ENCODE results near the gene DOCK2. TPM values are rescaled to one million over a fixed set of nuclear protein-coding genes. Genes with fewer than 3 reads are reported as not detected.
A peak's percentile ranks its signal among the peaks of the same experiment; 100 is the strongest.
"Not testable (repeated sequence)": the region's sequence is repeated elsewhere in the genome, so short reads cannot be mapped to it uniquely, and the experiment has no call there.

Gene DOCK2
- total RNA-seq, 1 experiment from 2014 or later: 0.20 TPM

DNA sequence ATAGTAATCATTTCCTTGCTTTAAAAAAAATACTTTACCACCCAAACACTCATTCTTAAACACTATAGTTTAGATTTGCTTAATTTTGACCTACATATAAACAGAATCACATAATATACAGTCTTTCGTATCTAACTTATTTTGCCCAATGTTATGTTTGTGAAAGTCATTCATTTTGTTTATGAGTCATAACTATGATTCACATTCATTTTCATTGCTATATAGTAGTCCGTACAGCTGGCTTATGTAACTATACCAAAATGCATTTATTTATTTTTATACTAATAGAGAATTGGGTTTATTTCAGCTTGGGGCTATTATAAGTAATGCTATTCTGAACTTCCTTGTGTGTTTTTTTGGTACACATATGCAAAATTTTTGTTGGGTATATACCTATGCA is 434.7 kb downstream of the DOCK2 start:
- no peaks in the 10 kb centered on the region for H3K36me3 ChIP-seq
- H3K9me3 ChIP-seq (replicated peaks): no peaks in the 10 kb centered on the region
- DNase-seq: no peak
- H3K4me1 ChIP-seq: no peaks in the 10 kb centered on the region
- peaks cover 4% of the 10 kb centered on the region; the same call in 1 of the 2 replicates for H3K27me3 ChIP-seq
- no peak overlapping the region for H3K4me3 ChIP-seq
- H3K27ac ChIP-seq: no peak overlapping the region

GRCh38 chr5:170075696-170076095 is 438.6 kb downstream of the DOCK2 start:
- Histone ChIP-seq H3K36me3 (no peaks in the 10 kb centered on the region), H3K4me3 (no peak overlapping the region), H3K4me1 (no peaks in the 10 kb centered on the region), H3K27me3 (peaks cover 4% of the 10 kb centered on the region; the same call in 1 of the 2 replicates), H3K27ac (no peak overlapping the region), H3K9me3 (replicated peaks) (no peaks in the 10 kb centered on the region)
- DNase-seq: peak; percentile 16 to 40

DNA sequence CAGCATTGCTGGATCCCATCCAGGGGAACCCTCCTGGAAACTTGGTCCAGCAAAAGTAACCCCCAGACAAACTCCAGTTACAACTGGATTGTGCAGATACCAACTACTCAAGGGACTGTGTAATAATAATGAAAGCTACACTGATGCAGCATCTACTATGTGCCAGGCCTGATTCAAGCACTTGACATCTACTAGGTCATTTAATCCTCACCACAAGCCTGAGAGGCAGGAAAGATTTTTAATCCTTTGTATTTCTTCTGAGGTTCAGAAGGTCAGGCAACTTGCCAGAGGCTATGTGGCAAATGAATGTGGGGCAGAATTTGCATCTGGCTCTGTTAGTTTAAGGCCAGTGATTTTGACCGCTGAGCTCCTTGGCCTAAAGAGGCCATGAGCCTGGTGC is 439.1 kb downstream of the DOCK2 start:
- Histone ChIP-seq H3K4me3 (no peak overlapping the region), H3K9me3 (replicated peaks) (no peaks in the 10 kb centered on the region), H3K36me3 (no peaks in the 10 kb centered on the region), H3K27ac (no peak overlapping the region), H3K27me3 (peaks cover 4% of the 10 kb centered on the region; the same call in 1 of the 2 replicates), H3K4me1 (no peaks in the 10 kb centered on the region)
- DNase-seq: peak in 1 of 2 experiments; percentile 8

- Histone ChIP-seq H3K4me3 (no peak overlapping the region), H3K27ac (no peak overlapping the region), H3K9me3 (replicated peaks) (no peaks in the 10 kb centered on the region), H3K36me3 (no peaks in the 10 kb centered on the region), H3K4me1 (no peaks in the 10 kb centered on the region), H3K27me3 (peaks cover 4% of the 10 kb centered on the region; the same call in 1 of the 2 replicates)
- no peak for DNase-seq
Measured at GRCh38 chr5:170076739-170077138, 439.7 kb downstream of the DOCK2 start.

- H3K36me3 ChIP-seq: no peaks in the 10 kb centered on the region
- no peak for DNase-seq
- no peaks in the 10 kb centered on the region for H3K9me3 ChIP-seq (replicated peaks)
- no peak overlapping the region for H3K27ac ChIP-seq
- no peak overlapping the region for H3K4me3 ChIP-seq
- no peaks in the 10 kb centered on the region for H3K4me1 ChIP-seq
- H3K27me3 ChIP-seq: peaks cover 4% of the 10 kb centered on the region; the same call in 1 of the 2 replicates
Measured at GRCh38 chr5:170077526-170077925, 440.5 kb downstream of the DOCK2 start.

DNA sequence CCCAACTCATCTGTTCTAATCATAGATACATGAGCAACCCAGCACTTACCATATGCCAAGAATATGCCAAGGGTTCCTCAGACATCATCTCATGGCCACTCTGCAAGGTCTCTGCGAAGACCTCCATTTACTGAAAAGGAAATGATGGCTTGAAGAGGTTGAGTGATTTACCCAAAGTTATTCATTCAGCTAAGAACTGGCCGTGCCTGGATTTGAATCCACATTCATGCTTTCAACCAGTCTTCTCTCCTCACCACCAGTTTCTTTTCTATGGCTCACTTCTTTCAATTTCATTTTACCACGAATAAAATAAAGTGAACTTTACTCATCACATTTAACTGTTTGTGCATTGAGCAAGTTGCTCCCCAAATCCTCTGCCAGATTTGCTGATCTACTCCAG is 441.4 kb downstream of the DOCK2 start:
- no peak overlapping the region for H3K4me3 ChIP-seq
- DNase-seq: no peak
- no peak overlapping the region for H3K27ac ChIP-seq
- peaks cover 4% of the 10 kb centered on the region; the same call in 1 of the 2 replicates for H3K27me3 ChIP-seq
- H3K36me3 ChIP-seq: no peaks in the 10 kb centered on the region
- no peaks in the 10 kb centered on the region for H3K4me1 ChIP-seq
- H3K9me3 ChIP-seq (replicated peaks): no peaks in the 10 kb centered on the region

DNA sequence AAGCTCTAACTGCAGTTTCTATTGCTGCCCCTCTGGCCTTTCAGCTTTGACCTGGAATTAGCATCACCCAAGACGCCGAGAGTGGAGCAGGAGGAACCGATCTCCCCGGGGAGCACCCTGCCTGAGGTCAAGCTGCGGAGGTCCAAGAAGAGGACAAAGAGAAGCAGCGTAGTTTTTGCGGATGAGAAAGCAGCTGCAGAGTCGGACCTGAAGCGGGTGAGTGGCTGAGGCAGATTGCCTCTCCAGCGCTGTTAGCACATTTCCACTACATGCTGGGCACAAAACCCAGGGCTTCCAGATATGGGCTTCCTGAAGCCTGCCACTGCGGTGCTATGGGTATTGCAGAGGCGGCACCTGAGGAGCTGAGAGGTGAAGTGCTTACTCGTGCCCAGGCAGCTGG is 441.9 kb downstream of the DOCK2 start:
- no peak for DNase-seq
- Histone ChIP-seq H3K27ac (no peak overlapping the region), H3K36me3 (no peaks in the 10 kb centered on the region), H3K4me1 (no peaks in the 10 kb centered on the region), H3K27me3 (peaks cover under 1% of the 10 kb centered on the region; the same call in 1 of the 2 replicates), H3K4me3 (no peak overlapping the region), H3K9me3 (replicated peaks) (no peaks in the 10 kb centered on the region)

- Histone ChIP-seq H3K27me3 (no peaks in the 10 kb centered on the region), H3K9me3 (replicated peaks) (no peaks in the 10 kb centered on the region), H3K4me3 (no peak overlapping the region), H3K4me1 (no peaks in the 10 kb centered on the region), H3K36me3 (no peaks in the 10 kb centered on the region), H3K27ac (no peak overlapping the region)
- no peak for DNase-seq
Measured at GRCh38 chr5:170080217-170080616, 443.1 kb downstream of the DOCK2 start.

- no peak for DNase-seq
- no peaks in the 10 kb centered on the region for H3K9me3 ChIP-seq (replicated peaks)
- H3K27ac ChIP-seq: no peak overlapping the region
- no peak overlapping the region for H3K4me3 ChIP-seq
- H3K4me1 ChIP-seq: no peaks in the 10 kb centered on the region
- H3K27me3 ChIP-seq: no peaks in the 10 kb centered on the region
- no peaks in the 10 kb centered on the region for H3K36me3 ChIP-seq
Measured at GRCh38 chr5:170080786-170081445, 443.8 kb downstream of the DOCK2 start.

DNA sequence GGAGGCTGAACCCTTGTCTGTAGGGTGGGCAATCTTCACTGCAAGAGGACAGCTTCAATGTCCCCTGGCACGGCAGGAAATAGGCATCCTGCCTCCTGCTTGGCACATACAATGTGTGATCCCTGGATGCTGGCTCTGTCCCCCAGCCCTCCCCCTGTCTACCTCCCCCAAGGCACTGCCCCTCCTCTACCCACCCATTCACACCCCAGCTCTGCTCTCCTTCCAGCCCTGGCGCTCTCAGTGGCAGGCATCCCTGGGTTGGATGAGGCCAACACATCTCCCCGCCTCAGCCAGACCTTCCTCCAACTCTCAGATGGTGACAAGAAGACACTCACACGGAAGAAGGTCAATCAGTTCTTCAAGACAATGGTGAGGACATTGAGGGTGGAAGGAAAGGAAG is 444.5 kb downstream of the DOCK2 start:
- no peak for DNase-seq
- no peaks in the 10 kb centered on the region for H3K4me1 ChIP-seq
- no peak overlapping the region for H3K27ac ChIP-seq
- no peaks in the 10 kb centered on the region for H3K27me3 ChIP-seq
- no peaks in the 10 kb centered on the region for H3K9me3 ChIP-seq (replicated peaks)
- no peak overlapping the region for H3K4me3 ChIP-seq
- H3K36me3 ChIP-seq: no peaks in the 10 kb centered on the region

GRCh38 chr5:170082701-170083100 is 445.6 kb downstream of the DOCK2 start:
- Histone ChIP-seq H3K27ac (no peak overlapping the region), H3K4me1 (no peaks in the 10 kb centered on the region), H3K9me3 (replicated peaks) (no peaks in the 10 kb centered on the region), H3K4me3 (no peak overlapping the region), H3K36me3 (no peaks in the 10 kb centered on the region), H3K27me3 (no peaks in the 10 kb centered on the region)
- no peak for DNase-seq

GRCh38 chr5:170087168-170087817 is 450.2 kb downstream of the DOCK2 start:
- no peak overlapping the region for H3K4me3 ChIP-seq
- no peak overlapping the region for H3K27ac ChIP-seq
- H3K4me1 ChIP-seq: no peaks in the 10 kb centered on the region
- no peaks in the 10 kb centered on the region for H3K27me3 ChIP-seq
- H3K9me3 ChIP-seq (replicated peaks): no peaks in the 10 kb centered on the region
- no peak for DNase-seq
- H3K36me3 ChIP-seq: no peaks in the 10 kb centered on the region

DNA sequence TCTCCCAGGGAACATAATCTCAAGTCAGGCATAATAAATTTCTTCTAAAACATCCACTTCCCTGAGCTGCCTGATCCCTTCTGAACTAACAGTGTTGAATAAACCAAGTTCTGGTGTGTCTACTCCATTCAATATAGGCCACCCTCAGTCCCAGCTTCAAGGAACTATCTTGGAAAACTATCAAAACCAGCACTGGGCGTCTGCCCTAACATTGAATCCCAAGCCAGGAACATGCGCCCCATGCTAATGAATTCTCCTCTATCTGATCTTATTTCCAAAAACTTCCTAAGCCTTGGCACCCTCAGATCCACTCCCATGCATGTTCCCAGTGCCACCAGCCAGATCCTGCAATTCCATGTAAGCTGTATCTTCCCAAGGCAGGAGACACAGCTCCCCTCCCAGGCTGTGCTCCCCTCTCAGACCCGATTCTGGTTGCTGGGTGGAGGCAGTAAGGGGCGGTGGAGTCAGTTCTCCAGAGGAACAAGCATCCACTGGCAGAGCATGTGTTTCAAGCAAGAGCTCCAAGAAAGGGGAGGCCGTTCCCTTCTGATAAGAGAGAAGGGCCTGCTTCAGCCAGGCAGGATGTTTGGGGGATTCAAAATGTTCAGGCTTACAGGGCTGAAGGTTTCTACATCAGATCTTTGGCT is 455.5 kb downstream of the DOCK2 start:
- Histone ChIP-seq H3K27ac (no peak overlapping the region), H3K4me1 (no peaks in the 10 kb centered on the region), H3K27me3 (no peaks in the 10 kb centered on the region), H3K36me3 (no peaks in the 10 kb centered on the region), H3K9me3 (replicated peaks) (no peaks in the 10 kb centered on the region), H3K4me3 (no peak overlapping the region)
- DNase-seq: no peak

GRCh38 chr5:170094329-170094728 is 457.3 kb downstream of the DOCK2 start:
- H3K4me1 ChIP-seq; H3K36me3 ChIP-seq; H3K27ac ChIP-seq; H3K9me3 ChIP-seq (replicated peaks); DNase-seq; H3K4me3 ChIP-seq; H3K27me3 ChIP-seq: not testable (repeated sequence)

DNA sequence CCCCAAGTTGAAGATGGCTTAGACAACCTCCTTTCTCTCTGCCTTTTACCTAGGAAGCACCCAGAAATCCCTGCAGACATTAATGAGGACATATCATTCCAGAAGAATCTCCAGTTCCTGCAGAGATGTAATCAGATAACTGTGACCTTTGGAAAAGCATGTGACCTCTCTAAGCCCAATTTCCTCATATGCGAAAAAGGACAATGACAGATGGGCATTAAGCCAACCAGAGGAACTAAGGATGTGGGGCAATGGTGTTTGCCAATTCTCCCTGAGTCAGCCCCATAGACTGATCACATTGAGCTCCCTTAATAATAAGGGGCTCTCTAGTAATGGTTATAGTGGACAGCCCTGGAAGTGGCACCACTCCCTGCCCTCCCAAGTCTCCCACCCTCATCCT is 458.6 kb downstream of the DOCK2 start:
- H3K27ac ChIP-seq: no peak overlapping the region
- H3K27me3 ChIP-seq: peaks cover 1% of the 10 kb centered on the region; the same call in 1 of the 2 replicates
- no peaks in the 10 kb centered on the region for H3K9me3 ChIP-seq (replicated peaks)
- H3K4me1 ChIP-seq: no peaks in the 10 kb centered on the region
- H3K4me3 ChIP-seq: no peak overlapping the region
- DNase-seq: no peak
- no peaks in the 10 kb centered on the region for H3K36me3 ChIP-seq

Data from SJCRH30 (cell line).